Colonic mucosa (tissue), 4 donors: Measurements from ENCODE around the gene ABCC8. TPM values are rescaled to one million over a fixed set of nuclear protein-coding genes. Genes with fewer than 3 reads are reported as not detected.

Experiments
- DNase-seq: peaks from one replicate; pipeline ENCODE4 v3.0.0-alpha.2; 2020
- H3K27ac ChIP-seq: fragments of 200-600 bp; one replicate; pipeline ENCODE4 v1.8.0; 2021
- H3K27me3 ChIP-seq: fragments of 200-600 bp; one replicate; pipeline ENCODE4 v1.8.0; 2021
- H3K36me3 ChIP-seq: fragments of 200-600 bp; one replicate; pipeline ENCODE4 v1.8.0; 2021
- H3K4me1 ChIP-seq: fragments of 200-600 bp; one replicate; pipeline ENCODE4 v1.8.0; 2021; ENCODE audit warnings: mild to moderate bottlenecking
- H3K4me3 ChIP-seq: fragments of 200-600 bp; one replicate; pipeline ENCODE4 v1.8.0; 2021
- H3K9ac ChIP-seq, 2 donors: one replicate each; pipeline ENCODE4 v1.7.0; 2013; ENCODE audit warnings: control low read depth in 2 of 2, low read depth in 2 of 2, low read length in 2 of 2
- H3K9me3 ChIP-seq: fragments of 200-600 bp; one replicate; pipeline ENCODE4 v1.8.0; 2021
- CTCF ChIP-seq: fragments of 200-600 bp; IDR thresholded peaks from one replicate; pipeline ENCODE4 v1.8.0; 2022; ENCODE audit warnings: antibody characterized with exemption, mild to moderate bottlenecking
- intact Hi-C: fragments of 100-400 bp; cut with DNase I; formaldehyde crosslinking; loops from one replicate; pipeline ENCODE4 v1.14.1; 2022
- total RNA-seq, 2 donors: library from RNA; stranded (reverse); fragmentation: NEBNext Ultra II Directional in 1 of 2; extraction: Animal tissue kit (Norgen Biotek cat#: 25700) in 1 of 2; gene quantifications; one replicate each; pipeline ENCODE4 v1.2.1, GENCODE V29; 2021
- donor health status: healthy.
- donor health status: DM: no; HTN: no; CAD: no.
- donor health status: DM: no; HTN: no; CAD: no.

ABCC8 gene
- total RNA-seq, 2 donors from 2014 or later: 2.1 to 4.7 TPM

GRCh38 chr11:17506314-17506713, 29.7 kb upstream of the ABCC8 start:
- Histone ChIP-seq H3K27me3 (no peaks in the 10 kb centered on the region), H3K9me3 (no peaks in the 10 kb centered on the region), H3K27ac (no peak overlapping the region), H3K36me3 (no peaks in the 10 kb centered on the region), H3K9ac (no peak overlapping the region), H3K4me1 (no peaks in the 10 kb centered on the region), H3K4me3 (no peak overlapping the region)
- DNase-seq: no peak
- intact Hi-C loops: loop anchor here (10.0 kb wide), 1 partner anchor 272 kb away; no protein-coding TSS in a partner anchor
- no peak for TF ChIP-seq CTCF

- no peaks in the 10 kb centered on the region for H3K9me3 ChIP-seq
- H3K27ac ChIP-seq: no peak overlapping the region
- no peaks in the 10 kb centered on the region for H3K36me3 ChIP-seq
- no peaks in the 10 kb centered on the region for H3K27me3 ChIP-seq
- TF ChIP-seq CTCF: no peak
- no peak overlapping the region for H3K9ac ChIP-seq
- intact Hi-C loops: loop anchor here (2.0 to 10.0 kb wide), 2 partner anchors 120 to 270 kb away; no protein-coding TSS in a partner anchor
- H3K4me1 ChIP-seq: no peaks in the 10 kb centered on the region
- no peak for DNase-seq
- H3K4me3 ChIP-seq: no peak overlapping the region
These were observed 28.5 kb upstream of the ABCC8 start for GRCh38 chr11:17505146-17505545.

- no peaks in the 10 kb centered on the region for H3K27me3 ChIP-seq
- intact Hi-C loops: loop anchor here (2.0 to 10.0 kb wide), 2 partner anchors 120 to 270 kb away; no protein-coding TSS in a partner anchor
- H3K36me3 ChIP-seq: no peaks in the 10 kb centered on the region
- no peak overlapping the region for H3K9ac ChIP-seq
- H3K27ac ChIP-seq: no peak overlapping the region
- TF ChIP-seq CTCF: peak; percentile 95
- H3K4me3 ChIP-seq: no peak overlapping the region
- peak; percentile 76 for DNase-seq
- no peaks in the 10 kb centered on the region for H3K4me1 ChIP-seq
- H3K9me3 ChIP-seq: no peaks in the 10 kb centered on the region
These were observed 27.9 kb upstream of the ABCC8 start for GRCh38 chr11:17504330-17505107.

- Histone ChIP-seq H3K4me1 (no peaks in the 10 kb centered on the region), H3K9me3 (no peaks in the 10 kb centered on the region), H3K36me3 (no peaks in the 10 kb centered on the region), H3K27ac (no peak overlapping the region), H3K4me3 (no peak overlapping the region), H3K27me3 (no peaks in the 10 kb centered on the region), H3K9ac (no peak overlapping the region)
- DNase-seq: no peak
- intact Hi-C loops: loop anchor here (10.0 kb wide), 1 partner anchor 268 kb away; no protein-coding TSS in a partner anchor
- no peak for TF ChIP-seq CTCF
These were observed 26.0 kb upstream of the ABCC8 start for GRCh38 chr11:17502630-17503029.

- Histone ChIP-seq H3K4me3 (no peak overlapping the region), H3K27ac (no peak overlapping the region), H3K4me1 (no peaks in the 10 kb centered on the region), H3K9me3 (no peaks in the 10 kb centered on the region), H3K9ac (no peak overlapping the region), H3K27me3 (no peaks in the 10 kb centered on the region), H3K36me3 (no peaks in the 10 kb centered on the region)
- intact Hi-C loops: loop anchor here (10.0 kb wide), 1 partner anchor 266 kb away; no protein-coding TSS in a partner anchor
- DNase-seq: no peak
- no peak for TF ChIP-seq CTCF
These were observed 24.0 kb upstream of the ABCC8 start for GRCh38 chr11:17500673-17501072.
